Measurements from ENCODE around the gene AK9. TPM values are rescaled to one million over a fixed set of nuclear protein-coding genes. Genes with fewer than 3 reads are reported as not detected.
A peak's percentile ranks its signal among the peaks of the same experiment; 100 is the strongest.

The AK9 gene
- total and polyA plus RNA-seq, 5 donors from 2014 or later, result 4.3 to 8.2 (median 6.9) TPM

DNA sequence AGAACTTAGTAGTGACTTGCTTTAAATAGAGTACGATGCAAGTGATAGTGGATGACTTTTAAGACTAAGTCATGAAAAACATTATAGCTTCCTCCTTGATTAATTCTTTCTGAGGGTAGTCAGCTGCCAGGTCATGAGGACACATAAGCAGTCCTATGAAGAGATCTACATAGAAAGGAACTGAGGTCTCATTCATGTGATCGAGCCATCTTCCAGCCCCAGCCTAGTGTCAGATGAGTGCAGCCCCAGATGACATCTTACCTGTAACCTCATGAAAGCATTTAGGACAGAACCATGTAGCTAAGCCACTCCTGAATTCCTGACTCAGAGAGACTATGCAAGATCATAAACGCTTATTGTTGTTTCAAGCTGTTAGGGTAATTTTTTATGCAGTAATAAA, 67.7 kb downstream of the AK9 start:
- no peaks in the 10 kb centered on the region for H3K27me3 Mint-ChIP-seq
- H3K36me3 Mint-ChIP-seq, result peaks cover 5% of the 10 kb centered on the region
- H3K27ac Mint-ChIP-seq, result no peak overlapping the region
- ATAC-seq (ENCODE audit: low read depth in 2 of 2) (no peak), DNase-seq (no peak)
- H3K4me1 ChIP-seq (ENCODE audit: control insufficient read depth, insufficient read depth, low read length, poor library complexity, severe bottlenecking), result no peaks in the 10 kb centered on the region
- no peaks in the 10 kb centered on the region for H3K4me1 Mint-ChIP-seq
- no peaks in the 10 kb centered on the region for H3K36me3 ChIP-seq (ENCODE audit: control insufficient read depth, insufficient read depth, low read length)
- no peak overlapping the region for H3K27ac ChIP-seq (ENCODE audit: insufficient read depth, low read length, poor library complexity, severe bottlenecking)
- no peaks in the 10 kb centered on the region for H3K9me3 ChIP-seq (ENCODE audit: control insufficient read depth in 2 of 2, low read length in 2 of 2)
- peaks cover 2 to 23% (median 7%) of the 10 kb centered on the region in 7 donors for H3K9me3 Mint-ChIP-seq
- no peak overlapping the region for H3K4me3 ChIP-seq (ENCODE audit: low read depth, low read length)
- H3K27me3 ChIP-seq (ENCODE audit: control insufficient read depth, insufficient read depth, low read length), result no peaks in the 10 kb centered on the region
- H3K4me3 Mint-ChIP-seq, result no peak overlapping the region

GRCh38 chr6:109612268-109612667, 78.7 kb downstream of the AK9 start:
- no peaks in the 10 kb centered on the region for H3K9me3 ChIP-seq (ENCODE audit: control insufficient read depth in 2 of 2, low read length in 2 of 2)
- H3K4me3 ChIP-seq (ENCODE audit: low read depth, low read length), result no peak overlapping the region
- no peak for DNase-seq
- H3K27ac Mint-ChIP-seq, result no peak overlapping the region
- peaks cover 0 to 4% (median 0%) of the 10 kb centered on the region in 7 donors for H3K9me3 Mint-ChIP-seq
- H3K27ac ChIP-seq (ENCODE audit: insufficient read depth, low read length, poor library complexity, severe bottlenecking), result no peak overlapping the region
- H3K4me3 Mint-ChIP-seq, result no peak overlapping the region
- no peak for ATAC-seq (ENCODE audit: low read depth in 2 of 2)
- peaks cover 4% of the 10 kb centered on the region for H3K36me3 ChIP-seq (ENCODE audit: control insufficient read depth, insufficient read depth, low read length)
- no peaks in the 10 kb centered on the region for H3K27me3 Mint-ChIP-seq
- H3K27me3 ChIP-seq (ENCODE audit: control insufficient read depth, insufficient read depth, low read length), result no peaks in the 10 kb centered on the region
- H3K36me3 Mint-ChIP-seq, result peaks cover 20% of the 10 kb centered on the region
- H3K4me1 ChIP-seq (ENCODE audit: control insufficient read depth, insufficient read depth, low read length, poor library complexity, severe bottlenecking), result no peaks in the 10 kb centered on the region
- H3K4me1 Mint-ChIP-seq, result peaks cover 0 to 12% (median 0%) of the 10 kb centered on the region in 4 donors

DNA sequence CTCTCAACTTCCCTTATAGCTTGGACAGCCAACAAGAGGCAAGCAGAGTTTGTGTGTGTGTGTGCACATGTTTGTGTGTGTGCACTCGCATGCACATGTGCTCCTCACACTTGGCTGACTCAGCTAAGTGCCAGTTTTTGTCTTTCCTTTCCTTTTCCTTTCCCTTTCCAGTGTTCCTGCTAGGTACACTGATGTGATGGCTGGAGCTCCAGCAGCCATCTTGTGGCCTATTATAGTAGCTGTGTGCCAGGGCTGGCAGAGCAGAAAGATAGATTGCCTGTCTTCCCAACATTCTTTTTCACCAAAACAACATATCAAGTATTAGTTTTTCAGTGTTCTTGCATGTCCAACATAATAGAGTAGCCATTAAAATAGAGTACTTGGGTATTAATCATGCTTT, 79.5 kb downstream of the AK9 start:
- Mint-ChIP-seq H3K27ac (no peak overlapping the region), H3K27me3 (no peaks in the 10 kb centered on the region), H3K9me3 (peaks cover 0 to 4% (median 0%) of the 10 kb centered on the region in 7 donors), H3K36me3 (peaks cover 20% of the 10 kb centered on the region), H3K4me1 (peaks cover 0 to 13% (median 0%) of the 10 kb centered on the region in 4 donors), H3K4me3 (no peak overlapping the region)
- no peak overlapping the region for H3K4me3 ChIP-seq (ENCODE audit: low read depth, low read length)
- ATAC-seq (ENCODE audit: low read depth in 2 of 2) (no peak), DNase-seq (no peak)
- H3K27me3 ChIP-seq (ENCODE audit: control insufficient read depth, insufficient read depth, low read length), result no peaks in the 10 kb centered on the region
- H3K36me3 ChIP-seq (ENCODE audit: control insufficient read depth, insufficient read depth, low read length), result peaks cover 5% of the 10 kb centered on the region
- H3K27ac ChIP-seq (ENCODE audit: insufficient read depth, low read length, poor library complexity, severe bottlenecking), result no peak overlapping the region
- H3K4me1 ChIP-seq (ENCODE audit: control insufficient read depth, insufficient read depth, low read length, poor library complexity, severe bottlenecking), result no peaks in the 10 kb centered on the region
- no peaks in the 10 kb centered on the region for H3K9me3 ChIP-seq (ENCODE audit: control insufficient read depth in 2 of 2, low read length in 2 of 2)

GRCh38 chr6:109610590-109610989, 80.4 kb downstream of the AK9 start:
- no peak overlapping the region for H3K4me3 ChIP-seq (ENCODE audit: low read depth, low read length)
- H3K9me3 ChIP-seq (ENCODE audit: control insufficient read depth in 2 of 2, low read length in 2 of 2), result no peaks in the 10 kb centered on the region
- peaks cover 27% of the 10 kb centered on the region for H3K36me3 Mint-ChIP-seq
- H3K4me3 Mint-ChIP-seq, result peak overlapping the region in 1 of 4 donors; percentile 16
- H3K27ac Mint-ChIP-seq, result peak overlapping the region in 1 of 3 donors; percentile 40
- no peak for ATAC-seq (ENCODE audit: low read depth in 2 of 2)
- DNase-seq, result peak in 1 of 3 donors; percentile 16
- H3K27me3 ChIP-seq (ENCODE audit: control insufficient read depth, insufficient read depth, low read length), result no peaks in the 10 kb centered on the region
- no peaks in the 10 kb centered on the region for H3K27me3 Mint-ChIP-seq
- H3K36me3 ChIP-seq (ENCODE audit: control insufficient read depth, insufficient read depth, low read length), result peaks cover 6% of the 10 kb centered on the region
- H3K27ac ChIP-seq (ENCODE audit: insufficient read depth, low read length, poor library complexity, severe bottlenecking), result no peak overlapping the region
- peaks cover 0 to 4% (median 0%) of the 10 kb centered on the region in 7 donors for H3K9me3 Mint-ChIP-seq
- H3K4me1 Mint-ChIP-seq, result peaks cover 0 to 20% (median 2%) of the 10 kb centered on the region in 4 donors
- no peaks in the 10 kb centered on the region for H3K4me1 ChIP-seq (ENCODE audit: control insufficient read depth, insufficient read depth, low read length, poor library complexity, severe bottlenecking)

DNA sequence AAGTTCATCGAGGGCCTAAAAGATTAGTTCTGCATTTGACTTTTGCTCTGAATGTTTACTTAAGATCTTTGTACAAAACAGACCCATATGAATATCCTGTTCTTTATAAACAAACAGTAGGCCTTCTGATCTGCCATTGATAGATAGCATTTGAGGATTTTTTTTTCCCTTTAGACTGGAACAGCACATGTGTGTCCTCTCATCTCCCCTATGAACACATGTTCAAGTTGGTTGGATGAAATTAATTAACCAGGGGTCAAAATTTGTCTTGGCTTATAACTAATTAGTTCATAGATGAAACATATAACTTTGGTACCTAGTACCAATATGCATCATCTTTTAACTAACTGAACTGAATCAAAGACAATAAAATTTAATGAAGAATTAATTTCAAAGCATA, 81.3 kb downstream of the AK9 start:
- no peak for ATAC-seq (ENCODE audit: low read depth in 2 of 2)
- DNase-seq, result no peak
- Histone ChIP-seq H3K27ac (ENCODE audit: insufficient read depth, low read length, poor library complexity, severe bottlenecking) (no peak overlapping the region), H3K36me3 (ENCODE audit: control insufficient read depth, insufficient read depth, low read length) (peaks cover 6% of the 10 kb centered on the region), H3K4me3 (ENCODE audit: low read depth, low read length) (no peak overlapping the region), H3K27me3 (ENCODE audit: control insufficient read depth, insufficient read depth, low read length) (no peaks in the 10 kb centered on the region), H3K9me3 (ENCODE audit: control insufficient read depth in 2 of 2, low read length in 2 of 2) (no peaks in the 10 kb centered on the region), H3K4me1 (ENCODE audit: control insufficient read depth, insufficient read depth, low read length, poor library complexity, severe bottlenecking) (no peaks in the 10 kb centered on the region)
- H3K27ac Mint-ChIP-seq, result no peak overlapping the region
- H3K27me3 Mint-ChIP-seq, result no peaks in the 10 kb centered on the region
- no peak overlapping the region for H3K4me3 Mint-ChIP-seq
- H3K36me3 Mint-ChIP-seq, result peaks cover 32% of the 10 kb centered on the region
- peaks cover 0 to 4% (median 0%) of the 10 kb centered on the region in 7 donors for H3K9me3 Mint-ChIP-seq
- peaks cover 0 to 22% (median 2%) of the 10 kb centered on the region in 4 donors for H3K4me1 Mint-ChIP-seq

GRCh38 chr6:109606359-109606758, 84.6 kb downstream of the AK9 start:
- Histone ChIP-seq H3K4me1 (ENCODE audit: control insufficient read depth, insufficient read depth, low read length, poor library complexity, severe bottlenecking) (no peaks in the 10 kb centered on the region), H3K27me3 (ENCODE audit: control insufficient read depth, insufficient read depth, low read length) (no peaks in the 10 kb centered on the region), H3K9me3 (ENCODE audit: control insufficient read depth in 2 of 2, low read length in 2 of 2) (peaks cover 0 to under 1% of the 10 kb centered on the region in 2 experiments), H3K4me3 (ENCODE audit: low read depth, low read length) (no peak overlapping the region), H3K27ac (ENCODE audit: insufficient read depth, low read length, poor library complexity, severe bottlenecking) (no peak overlapping the region), H3K36me3 (ENCODE audit: control insufficient read depth, insufficient read depth, low read length) (peaks cover 2% of the 10 kb centered on the region)
- H3K36me3 Mint-ChIP-seq, result peaks cover 21% of the 10 kb centered on the region
- DNase-seq (peak in 2 of 3 donors; percentile 8 to 48), ATAC-seq (ENCODE audit: low read depth in 2 of 2) (no peak)
- H3K4me3 Mint-ChIP-seq, result no peak overlapping the region
- H3K27me3 Mint-ChIP-seq, result no peaks in the 10 kb centered on the region
- H3K4me1 Mint-ChIP-seq, result peaks cover 0 to 19% (median 2%) of the 10 kb centered on the region in 4 donors
- H3K27ac Mint-ChIP-seq, result peak overlapping the region in 1 of 3 donors; percentile 15
- peaks cover 0 to 9% (median 2%) of the 10 kb centered on the region in 7 donors for H3K9me3 Mint-ChIP-seq

DNA sequence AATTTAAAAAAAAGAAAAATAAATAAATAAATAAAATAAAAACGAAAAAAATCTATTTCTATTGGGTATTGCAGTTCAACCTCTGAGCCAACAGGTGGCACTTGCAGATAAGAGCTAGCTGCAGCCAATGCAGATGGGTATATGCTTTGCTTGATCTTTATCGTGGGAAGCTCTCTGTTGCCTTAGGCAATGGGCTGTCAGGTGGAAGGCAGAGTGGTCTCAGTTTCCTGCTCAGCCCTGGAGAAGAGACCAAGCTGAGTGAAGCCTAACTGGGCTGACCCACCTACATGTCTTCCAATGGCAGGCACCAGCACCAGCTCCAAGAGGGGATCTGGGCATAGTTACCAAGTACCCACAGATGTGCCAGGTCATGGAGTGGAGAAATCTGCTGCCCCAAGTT, 95.0 kb downstream of the AK9 start:
- H3K9me3 ChIP-seq (ENCODE audit: control insufficient read depth in 2 of 2, low read length in 2 of 2), result peaks cover 0 to 2% of the 10 kb centered on the region in 2 experiments
- Mint-ChIP-seq H3K36me3 (peaks cover 8% of the 10 kb centered on the region), H3K27me3 (peaks cover 3% of the 10 kb centered on the region), H3K4me1 (peaks cover 0 to 5% (median 1%) of the 10 kb centered on the region in 4 donors), H3K4me3 (peak overlapping the region in 1 of 4 donors; percentile 5), H3K9me3 (peaks cover 0 to 35% (median 13%) of the 10 kb centered on the region in 7 donors), H3K27ac (no peak overlapping the region)
- peak in 2 of 3 donors; percentile 5 to 37 for DNase-seq
- no peak for ATAC-seq (ENCODE audit: low read depth in 2 of 2)
- no peak overlapping the region for H3K4me3 ChIP-seq (ENCODE audit: low read depth, low read length)
- no peaks in the 10 kb centered on the region for H3K4me1 ChIP-seq (ENCODE audit: control insufficient read depth, insufficient read depth, low read length, poor library complexity, severe bottlenecking)
- H3K36me3 ChIP-seq (ENCODE audit: control insufficient read depth, insufficient read depth, low read length), result no peaks in the 10 kb centered on the region
- no peaks in the 10 kb centered on the region for H3K27me3 ChIP-seq (ENCODE audit: control insufficient read depth, insufficient read depth, low read length)
- no peak overlapping the region for H3K27ac ChIP-seq (ENCODE audit: insufficient read depth, low read length, poor library complexity, severe bottlenecking)

DNA sequence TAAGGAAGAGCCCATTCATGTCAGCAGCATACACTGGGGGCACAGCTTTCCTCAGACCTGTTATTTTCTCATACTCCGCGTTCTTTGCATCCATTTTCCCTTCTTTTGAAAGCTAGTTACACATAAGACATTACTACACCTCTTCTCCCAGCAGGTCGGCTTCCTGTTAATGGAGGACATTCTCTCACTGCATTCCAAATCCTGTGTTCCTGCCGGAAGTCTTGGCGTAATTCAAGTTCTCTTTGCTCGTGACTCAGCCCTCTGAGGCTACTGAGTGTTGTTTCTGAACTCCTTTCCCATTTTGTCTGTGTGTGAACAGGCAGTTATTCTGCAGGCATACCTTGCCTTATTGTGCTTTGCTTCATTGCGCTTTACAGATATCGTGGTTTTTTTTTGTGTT, 110.5 kb downstream of the AK9 start:
- no peaks in the 10 kb centered on the region for H3K4me1 ChIP-seq (ENCODE audit: control insufficient read depth, insufficient read depth, low read length, poor library complexity, severe bottlenecking)
- DNase-seq (no peak), ATAC-seq (ENCODE audit: low read depth in 2 of 2) (no peak)
- Mint-ChIP-seq H3K4me1 (no peaks in the 10 kb centered on the region), H3K36me3 (peaks cover 27% of the 10 kb centered on the region), H3K4me3 (no peak overlapping the region), H3K27me3 (no peaks in the 10 kb centered on the region), H3K27ac (no peak overlapping the region), H3K9me3 (peaks cover 0 to 4% (median 1%) of the 10 kb centered on the region in 7 donors)
- no peaks in the 10 kb centered on the region for H3K36me3 ChIP-seq (ENCODE audit: control insufficient read depth, insufficient read depth, low read length)
- no peaks in the 10 kb centered on the region for H3K27me3 ChIP-seq (ENCODE audit: control insufficient read depth, insufficient read depth, low read length)
- no peaks in the 10 kb centered on the region for H3K9me3 ChIP-seq (ENCODE audit: control insufficient read depth in 2 of 2, low read length in 2 of 2)
- H3K4me3 ChIP-seq (ENCODE audit: low read depth, low read length), result no peak overlapping the region
- no peak overlapping the region for H3K27ac ChIP-seq (ENCODE audit: insufficient read depth, low read length, poor library complexity, severe bottlenecking)

All from CD4-positive, CD25-positive, alpha-beta regulatory T cell (primary cell).